A549 treated with CORT108297 at 1 μM for 4 hours (cell line): ENCODE measurements around the gene SAE1. TPM values are rescaled to one million over a fixed set of nuclear protein-coding genes. Genes with fewer than 3 reads are reported as not detected.

Source experiments
- total RNA-seq: library from RNA; stranded (reverse); fragments of 200-300 nt; extraction: Qiagen RNA extraction; gene quantifications from 5 replicates; pipeline ENCODE4 v1.2.3, GENCODE V29; 2022

Gene SAE1
- total RNA-seq: 204 to 243 TPM (median 210 TPM) in 5 replicates

GRCh38 chr19:47130589-47131227 lies at the start of gene SAE1:
Gene SAE1 (plus strand): TSS chr19:47130835. CDS start chr19:47130931, 96 bp downstream.

DNA sequence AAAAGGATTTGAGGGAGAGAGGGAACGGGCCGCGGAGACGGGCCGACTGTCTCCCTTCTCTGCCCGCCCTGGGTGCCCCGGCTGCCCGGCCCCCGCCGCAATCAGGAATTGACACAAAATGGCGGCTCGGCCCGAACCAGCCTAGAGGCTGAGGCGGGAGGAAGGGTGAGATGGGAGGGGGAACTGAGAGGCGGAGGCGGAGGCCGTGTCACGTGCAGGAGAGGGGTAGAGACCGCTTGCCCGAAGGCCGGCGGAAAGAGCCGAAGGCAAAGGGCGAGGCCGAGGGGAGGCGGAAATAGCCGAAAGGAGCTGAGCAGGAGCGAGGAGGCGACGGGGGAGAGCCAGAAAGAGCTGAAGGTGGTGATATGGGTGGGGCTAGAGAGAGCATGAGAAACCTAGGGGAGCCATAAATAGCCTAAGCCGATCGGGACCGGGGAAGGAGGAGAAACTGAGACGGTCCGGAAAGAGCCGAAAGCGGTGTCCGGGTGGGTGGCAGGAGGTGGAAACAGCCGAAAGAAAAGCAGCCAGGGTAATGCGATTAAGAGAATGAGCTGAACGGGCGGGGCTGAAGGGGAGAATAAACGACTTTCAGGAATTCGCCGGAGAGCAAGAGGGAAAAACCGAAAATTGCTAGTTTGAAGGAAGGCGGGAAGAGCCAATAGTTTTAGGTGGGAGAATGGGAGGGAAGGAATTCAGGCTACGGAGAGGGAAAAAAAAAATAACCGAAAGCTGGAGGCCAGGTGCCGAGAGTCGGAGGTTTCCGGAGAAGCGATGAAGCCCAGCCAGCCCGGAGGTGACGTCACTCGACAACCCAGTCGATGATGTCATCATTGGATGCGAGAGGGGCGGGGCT lies 17.4 kb upstream of the SAE1 start, which contains the start of gene ZC3H4:
ZC3H4 (minus strand) TSS at position 780 of the 853 bp plus-strand sequence. CDS start 1,192 bp downstream, outside the sequence.

DNA sequence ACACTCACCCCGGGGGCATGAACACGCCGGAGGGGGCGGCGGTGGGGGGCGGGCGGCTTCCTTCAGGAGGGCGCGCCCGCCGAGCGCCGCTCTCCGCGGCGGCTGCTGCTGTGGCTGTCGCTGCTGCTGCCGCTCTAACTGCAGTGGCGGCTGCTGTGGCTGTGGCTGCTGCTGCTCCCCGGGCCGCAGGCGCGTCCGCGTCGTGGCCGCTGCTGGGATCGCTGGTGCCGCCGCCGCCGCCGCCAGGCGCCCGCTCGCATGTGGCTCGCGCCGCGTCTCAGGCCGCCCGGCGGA lies 100.2 kb downstream of the SAE1 start, which contains the start of gene BBC3:
BBC3 (minus strand) TSS at position 279 of the 294 bp plus-strand sequence. CDS start 2,768 bp downstream, outside the sequence.

GRCh38 chr19:47255879-47256692 lies 125.5 kb downstream of the SAE1 start, which contains the start of gene CCDC9:
Gene CCDC9 (plus strand): TSS chr19:47256525. CDS start chr19:47258401, 1,876 bp downstream.

Other genes with a start within 250 kb of the SAE1 start
- 5.3 to 8.6 TPM (median 6.4 TPM) in 5 replicates for gene NPAS1, start 111.0 kb upstream of the SAE1 start, total RNA-seq
- 30.6 to 86.8 TPM (median 78.4 TPM) in 5 replicates for gene TMEM160, start 82.2 kb upstream of the SAE1 start, total RNA-seq
- gene ZC3H4, start 17.1 kb upstream of the SAE1 start, total RNA-seq: 18.6 to 20.9 TPM (median 18.8 TPM) in 5 replicates
- gene BBC3, start 100.4 kb downstream of the SAE1 start, total RNA-seq: 18.2 to 36.1 TPM (median 35.2 TPM) in 5 replicates
- gene CCDC9, start 125.7 kb downstream of the SAE1 start, total RNA-seq: 22.0 to 27.6 TPM (median 25.5 TPM) in 5 replicates
- gene INAFM1, start 144.1 kb downstream of the SAE1 start, total RNA-seq: 4.1 to 11.3 TPM (median 10.3 TPM) in 5 replicates
- gene C5AR1, start 179.0 kb downstream of the SAE1 start, total RNA-seq: 1.4 to 2.3 TPM (median 1.9 TPM) in 5 replicates
- gene C5AR2, start 201.3 kb downstream of the SAE1 start, total RNA-seq: 2.3 to 6.0 TPM (median 4.4 TPM) in 5 replicates
- gene DHX34, start 218.5 kb downstream of the SAE1 start, total RNA-seq: 28.0 to 38.6 TPM (median 36.9 TPM) in 5 replicates